Measurements from ENCODE around the gene TP53TG3B.
"Not testable (repeated sequence)": the region's sequence is repeated elsewhere in the genome, so short reads cannot be mapped to it uniquely, and the experiment has no call there.

The TP53TG3B gene

GRCh38 chr16:33360541-33360940 is at the start of gene TP53TG3B:
TP53TG3B (plus strand) TSS chr16:33360841; CDS start chr16:33360909, 68 bp downstream.
- not testable (repeated sequence) for DNase-seq

- peak; percentile 80 for DNase-seq
Measured at GRCh38 chr16:33336226-33337012, 24.2 kb upstream of the TP53TG3B start.

- peak; percentile 80 for DNase-seq
Measured at GRCh38 chr16:33337627-33338542, 22.8 kb upstream of the TP53TG3B start.

GRCh38 chr16:33338543-33338951 is 22.1 kb upstream of the TP53TG3B start:
- DNase-seq = peak; percentile 61

GRCh38 chr16:33339093-33340061 is 21.3 kb upstream of the TP53TG3B start:
- DNase-seq = peak; percentile 82

Data from activated CD8-positive, alpha-beta memory T cell treated with anti-CD3 and anti-CD28 coated beads for 24 hours (primary cell).